H1 (cell line): Measurements from ENCODE around the gene AK2. TPM values are rescaled to one million over a fixed set of nuclear protein-coding genes. Genes with fewer than 3 reads are reported as not detected.

ENCODE experiments used
- CTCF ChIA-PET: fragments of 300-600 bp; sonication (Branson Sonifier 250); formaldehyde crosslinking; loops from one replicate; lab custom pipeline; 2021; ENCODE audit not compliant: partially characterized antibody; lab: Charles Lee
- POLR2A ChIA-PET: fragments of 300-600 bp; sonication (Branson Sonifier 250); formaldehyde crosslinking; loops from one replicate; lab custom pipeline; 2021; ENCODE audit warnings: inconsistent platforms; ENCODE audit not compliant: partially characterized antibody; lab: Charles Lee
- DNase-seq, 2 experiments: peaks; one replicate each; pipeline versions ENCODE4 v3.0.0 to v3.0.0-alpha.2; 2010 to 2022; ENCODE audit warnings: low spot score in 2 of 2, low read depth in 1 of 2, mixed read lengths in 1 of 2
- FAIRE-seq: peaks from 2 replicates; lab custom pipeline; 2011; peaks lifted over from hg19 to GRCh38; lab: Jason Lieb, UNC
- H2AFZ ChIP-seq: 2 replicates; pipeline ENCODE4 v1.8.1; 2012; ENCODE audit warnings: low read length, inconsistent platforms
- H2AK5ac ChIP-seq: 2 replicates; pipeline ENCODE4 v1.6.1; 2013; ENCODE audit warnings: low read depth, low read length
- H2BK120ac ChIP-seq: replicated peaks from 2 replicates; pipeline ENCODE3; 2013; ENCODE audit warnings: low read depth, low read length, inconsistent platforms
- H2BK12ac ChIP-seq: 2 replicates; pipeline ENCODE4 v1.6.1; 2013; ENCODE audit warnings: low read depth, low read length
- H2BK15ac ChIP-seq: 2 replicates; pipeline ENCODE4 v1.6.1; 2013; ENCODE audit warnings: low read length
- H2BK20ac ChIP-seq: 2 replicates; pipeline ENCODE4 v1.6.1; 2013; ENCODE audit warnings: low read length
- H2BK5ac ChIP-seq: 2 replicates; pipeline ENCODE4 v1.6.1; 2013; ENCODE audit warnings: low read depth, low read length
- H3K14ac ChIP-seq: 2 replicates; pipeline ENCODE4 v1.6.1; 2013; ENCODE audit warnings: inconsistent platforms; ENCODE audit not compliant: insufficient read length
- H3K18ac ChIP-seq: 2 replicates; pipeline ENCODE4 v1.6.1; 2013; ENCODE audit warnings: low read length; ENCODE audit errors: extremely low read depth
- H3K23ac ChIP-seq: 2 replicates; pipeline ENCODE4 v1.6.1; 2013; ENCODE audit warnings: inconsistent platforms; ENCODE audit not compliant: insufficient read length
- H3K23me2 ChIP-seq: 2 replicates; pipeline ENCODE4 v1.6.1; 2013; ENCODE audit warnings: low read depth, low read length
- H3K27ac ChIP-seq: 2 replicates; pipeline ENCODE4 v1.6.1; 2011; ENCODE audit warnings: low read depth, low read length, inconsistent platforms
- H3K27me3 ChIP-seq, 4 experiments: replicated peaks in 1 of 4; 1 replicate in 1 of 4; 2 replicates in 3 of 4; pipeline versions ENCODE4 v1.6.1 to v1.8.1; 2011 to 2013; ENCODE audit warnings: low read length in 3 of 4, mild to moderate bottlenecking in 3 of 4, inconsistent platforms in 2 of 4, mixed read lengths in 2 of 4, moderate library complexity in 1 of 4; ENCODE audit not compliant: control insufficient read depth in 3 of 4, insufficient read depth in 3 of 4; ENCODE audit errors: extremely low read depth in 1 of 4
- H3K36me3 ChIP-seq, 4 experiments: 2 replicates each; pipeline versions ENCODE4 v1.6.1 to v1.8.1; 2011 to 2013; ENCODE audit warnings: mild to moderate bottlenecking in 4 of 4, low read length in 3 of 4, moderate library complexity in 2 of 4, control low read depth in 1 of 4, inconsistent platforms in 1 of 4; ENCODE audit not compliant: insufficient read depth in 4 of 4, control insufficient read depth in 2 of 4
- H3K4ac ChIP-seq: replicated peaks from 2 replicates; pipeline ENCODE3; 2013; ENCODE audit warnings: low read length, low read depth, mixed read lengths, inconsistent platforms; ENCODE audit not compliant: insufficient read length
- H3K4me1 ChIP-seq, 4 experiments: replicated peaks in 1 of 4; 1 replicate in 1 of 4; 2 replicates in 3 of 4; pipeline versions ENCODE4 v1.6.1 to v1.8.1; 2011 to 2013; ENCODE audit warnings: low read length in 3 of 4, inconsistent platforms in 2 of 4, mixed read lengths in 1 of 4; ENCODE audit not compliant: insufficient read depth in 4 of 4, control insufficient read depth in 3 of 4
- H3K4me2 ChIP-seq, 2 experiments: 2 replicates each; pipeline versions ENCODE4 v1.6.1 to v1.8.1; 2011 to 2013; ENCODE audit warnings: low read depth in 2 of 2, low read length in 2 of 2, control low read depth in 1 of 2, inconsistent platforms in 1 of 2, mild to moderate bottlenecking in 1 of 2; ENCODE audit not compliant: insufficient read depth in 1 of 2
- H3K4me3 ChIP-seq, 4 experiments: fragments of 200-600, 300-600 bp in 1 of 4; sonication (generic), shearing (Covaris generic), sonication (Bioruptor Twin) in 1 of 4; 2 replicates each; pipeline versions ENCODE4 v1.5.1 to v1.8.1; 2011 to 2016; ENCODE audit warnings: low read length in 4 of 4, low read depth in 3 of 4, control low read depth in 2 of 4, inconsistent platforms in 2 of 4, mild to moderate bottlenecking in 2 of 4, mixed read lengths in 1 of 4, moderate library complexity in 1 of 4; ENCODE audit not compliant: insufficient read depth in 2 of 4; ENCODE audit errors: extremely low read depth in 1 of 4
- H3K56ac ChIP-seq: replicated peaks from 2 replicates; pipeline ENCODE3; 2013; ENCODE audit warnings: low read depth, mild to moderate bottlenecking, mixed read lengths, low read length, inconsistent platforms; ENCODE audit not compliant: insufficient read length
- H3K79me1 ChIP-seq: 2 replicates; pipeline ENCODE4 v1.6.1; 2013; ENCODE audit warnings: low read depth, low read length, control low read depth
- H3K79me2 ChIP-seq, 2 experiments: 2 replicates each; pipeline versions ENCODE4 v1.6.1 to v1.8.1; 2012 to 2013; ENCODE audit warnings: low read length in 2 of 2, mild to moderate bottlenecking in 2 of 2, inconsistent platforms in 1 of 2; ENCODE audit not compliant: insufficient read depth in 2 of 2, control insufficient read depth in 1 of 2
- H3K9ac ChIP-seq, 4 experiments: replicated peaks in 1 of 4; 1 replicate in 1 of 4; 2 replicates in 3 of 4; pipeline versions ENCODE4 v1.6.1 to v1.8.1; 2011 to 2013; ENCODE audit warnings: low read depth in 3 of 4, low read length in 3 of 4, control low read depth in 2 of 4, mild to moderate bottlenecking in 2 of 4, moderate library complexity in 2 of 4, inconsistent platforms in 1 of 4; ENCODE audit errors: extremely low read depth in 1 of 4
- H3K9me3 ChIP-seq, 2 experiments: 2 replicates each; pipeline versions ENCODE4 v1.6.1 to v1.8.1; 2012 to 2013; ENCODE audit warnings: mild to moderate bottlenecking in 2 of 2, moderate library complexity in 2 of 2, control low read depth in 1 of 2, inconsistent platforms in 1 of 2, low read depth in 1 of 2, low read length in 1 of 2, mixed read lengths in 1 of 2; ENCODE audit not compliant: insufficient read depth in 2 of 2
- H4K20me1 ChIP-seq, 2 experiments: replicated peaks in 1 of 2; 2 replicates each; pipeline versions ENCODE3 to v1.8.1; 2011 to 2013; ENCODE audit warnings: inconsistent platforms in 2 of 2, low read length in 2 of 2, mild to moderate bottlenecking in 1 of 2; ENCODE audit not compliant: insufficient read depth in 2 of 2, control insufficient read depth in 1 of 2
- H4K5ac ChIP-seq: 2 replicates; pipeline ENCODE4 v1.6.1; 2013; ENCODE audit warnings: low read length, low read depth, mixed read lengths, inconsistent platforms; ENCODE audit not compliant: insufficient read length
- H4K8ac ChIP-seq: 2 replicates; pipeline ENCODE4 v1.8.0; 2013; ENCODE audit warnings: mild to moderate bottlenecking, moderate library complexity, low read length, inconsistent platforms; ENCODE audit not compliant: insufficient read depth; ENCODE audit errors: extremely low read depth
- H4K91ac ChIP-seq: replicated peaks from 2 replicates; pipeline ENCODE3; 2013; ENCODE audit warnings: low read length, mixed read lengths, inconsistent platforms; ENCODE audit not compliant: insufficient read length
- BCL11A ChIP-seq, 2 experiments: IDR thresholded peaks; one replicate each; pipeline ENCODE4 v1.6.1; 2011; ENCODE audit warnings: low read depth in 2 of 2, low read length in 2 of 2, mild to moderate bottlenecking in 2 of 2
- KDM4A ChIP-seq: IDR thresholded peaks from one replicate; pipeline ENCODE4 v1.7.1; 2012; ENCODE audit warnings: low read depth, mild to moderate bottlenecking, moderate library complexity, low read length, inconsistent platforms; ENCODE audit not compliant: severe bottlenecking
- NRF1 ChIP-seq: IDR thresholded peaks from 2 replicates; pipeline ENCODE4 v1.6.1; 2011; ENCODE audit warnings: mild to moderate bottlenecking, low read depth, low read length, improper control_type of control experiment
- POU5F1 ChIP-seq: IDR thresholded peaks from 2 replicates; pipeline ENCODE4 v1.6.1; 2011; ENCODE audit warnings: low read depth, mild to moderate bottlenecking, low read length, moderate library complexity
- RFX5 ChIP-seq: IDR thresholded peaks from 2 replicates; pipeline ENCODE4 v1.6.1; 2011; ENCODE audit warnings: low read depth, low read length, improper control_type of control experiment, borderline replicate concordance
- SIX5 ChIP-seq: IDR thresholded peaks from 2 replicates; pipeline ENCODE4 v1.6.1; 2011; ENCODE audit warnings: mild to moderate bottlenecking, low read depth, low read length
- TBP ChIP-seq: IDR thresholded peaks from 2 replicates; pipeline ENCODE4 v1.6.1; 2011; ENCODE audit warnings: low read depth, low read length, improper control_type of control experiment
- TCF12 ChIP-seq: IDR thresholded peaks from 2 replicates; pipeline ENCODE4 v1.6.1; 2011; ENCODE audit warnings: low read depth, mild to moderate bottlenecking, low read length
- WGBS, 2 experiments: shearing (Covaris generic) in 1 of 2; methylation state at CpG; one replicate each; pipeline versions ENCODE4 v1.1.6 to v1.1.7; 2013 to 2015; ENCODE audit warnings: low lambda C conversion rate in 2 of 2, mixed read lengths in 2 of 2, inconsistent platforms in 1 of 2, low coverage in 1 of 2, missing lambda C conversion rate in 1 of 2; ENCODE audit not compliant: insufficient replicate concordance in 2 of 2, insufficient coverage in 1 of 2, insufficient read length in 1 of 2; ENCODE audit errors: extremely low coverage in 1 of 2, missing lambda C conversion rate in 1 of 2; 5-methylcytosine and 5-hydroxymethylcytosine counted together
- polyA plus RNA-seq, 7 experiments: library from polyadenylated mRNA; depleted of rRNA in 3 of 7; stranded (reverse) in 5 of 7; unstranded in 2 of 7; fragments of >200 nt in 5 of 7; fragments of 200-250 nt in 2 of 7; gene quantifications; 1 replicate in 5 of 7; 2 replicates in 1 of 7; 4 replicates in 1 of 7; pipeline versions ENCODE4 v1.2.1 to v1.2.3, GENCODE V29; 2011 to 2013; ENCODE audit warnings: missing spikeins in 2 of 7, mixed read lengths in 2 of 7
- total RNA-seq: library from RNA; stranded (reverse); fragmentation: NEBNext Ultra II Directional; extraction: Animal tissue kit (Norgen Biotek cat#: 25700); gene quantifications from 2 replicates; pipeline ENCODE4 v1.2.1, GENCODE V29; 2021
- TF ChIP-seq, protein P1 (sequence below), 3 experiments: IDR thresholded peaks; 1 replicate in 2 of 3; 2 replicates in 1 of 3; pipeline versions ENCODE4 v1.5.1 to v1.6.1; 2011; ENCODE audit warnings: low read length in 3 of 3, mild to moderate bottlenecking in 3 of 3, inconsistent platforms in 2 of 3, low read depth in 1 of 3, moderate library complexity in 1 of 3; ENCODE audit not compliant: insufficient read depth in 1 of 3; ENCODE audit errors: control extremely low read depth in 1 of 3

The AK2 gene
- total and polyA plus RNA-seq, 2 of the 8 experiments (the other 6 are each of a cell fraction or from before 2014, with no cell fraction given) = 92.3 to 137 TPM

DNA sequence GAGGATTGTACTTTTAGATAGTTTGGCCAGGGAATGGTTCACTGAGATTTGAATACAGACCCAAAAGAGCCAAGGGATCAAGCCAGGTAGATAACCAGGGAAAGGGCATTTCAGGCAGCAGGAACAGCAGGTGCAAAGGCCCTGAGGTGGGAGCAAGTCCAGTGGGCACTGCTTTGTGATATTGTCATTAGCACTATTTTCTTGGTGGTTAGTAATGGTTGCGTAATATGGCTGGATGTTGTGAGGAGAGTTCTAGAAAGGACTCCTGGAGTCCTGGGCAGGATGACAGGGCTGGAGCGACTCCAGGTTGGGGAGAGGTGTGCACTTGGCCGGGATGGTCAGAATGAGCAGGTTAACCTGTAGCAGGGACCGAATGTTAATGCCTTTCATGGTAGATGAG is 48.6 kb upstream of the AK2 start:
- CTCF ChIA-PET = interaction anchor here (0.9 to 8.4 kb wide), 16 partner anchors 10 to 213 kb away, joined by 3 to 77 read pairs (median 6); partner anchors contain the start of gene RNF19B
- H3K56ac ChIP-seq = no peak overlapping the region
- WGBS, 2 experiments = 84% methylated on average over 4 of the region's 4 CpGs; no CpG with 5 or more reads in 1 of the 2 experiments
- TF ChIP-seq NRF1 (no peak), TBP (no peak), POU5F1 (no peak), SIX5 (no peak), BCL11A (IDR thresholded peaks at IDR 0.05; ENCODE audit: low read depth in 2 of 2, low read length in 2 of 2) (no peak), RFX5 (no peak), KDM4A (no peak), TCF12 (no peak)
- TF ChIP-seq, protein P1, sequence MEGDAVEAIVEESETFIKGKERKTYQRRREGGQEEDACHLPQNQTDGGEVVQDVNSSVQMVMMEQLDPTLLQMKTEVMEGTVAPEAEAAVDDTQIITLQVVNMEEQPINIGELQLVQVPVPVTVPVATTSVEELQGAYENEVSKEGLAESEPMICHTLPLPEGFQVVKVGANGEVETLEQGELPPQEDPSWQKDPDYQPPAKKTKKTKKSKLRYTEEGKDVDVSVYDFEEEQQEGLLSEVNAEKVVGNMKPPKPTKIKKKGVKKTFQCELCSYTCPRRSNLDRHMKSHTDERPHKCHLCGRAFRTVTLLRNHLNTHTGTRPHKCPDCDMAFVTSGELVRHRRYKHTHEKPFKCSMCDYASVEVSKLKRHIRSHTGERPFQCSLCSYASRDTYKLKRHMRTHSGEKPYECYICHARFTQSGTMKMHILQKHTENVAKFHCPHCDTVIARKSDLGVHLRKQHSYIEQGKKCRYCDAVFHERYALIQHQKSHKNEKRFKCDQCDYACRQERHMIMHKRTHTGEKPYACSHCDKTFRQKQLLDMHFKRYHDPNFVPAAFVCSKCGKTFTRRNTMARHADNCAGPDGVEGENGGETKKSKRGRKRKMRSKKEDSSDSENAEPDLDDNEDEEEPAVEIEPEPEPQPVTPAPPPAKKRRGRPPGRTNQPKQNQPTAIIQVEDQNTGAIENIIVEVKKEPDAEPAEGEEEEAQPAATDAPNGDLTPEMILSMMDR (IDR thresholded peaks at IDR 0.05; ENCODE audit: control extremely low read depth in 1 of 3, insufficient read depth in 1 of 3, low read depth in 1 of 3, low read length in 3 of 3) = no peak

More for the DNA sequence above, 48.6 kb upstream of the AK2 start:
- DNase-seq (no peak), FAIRE-seq (no peak)
- Histone ChIP-seq H4K8ac (no peak overlapping the region), H3K4me1 (peaks cover 0 to 5% (median 4%) of the 10 kb centered on the region in 4 experiments; a peak in 4 of 7 replicates), H3K36me3 (no peaks in the 10 kb centered on the region), H3K4me3 (no peak overlapping the region), H3K27ac (no peak overlapping the region), H2AFZ (no peak overlapping the region), H3K23me2 (peaks cover 8% of the 10 kb centered on the region), H2BK15ac (no peak overlapping the region), H3K4ac (no peak overlapping the region), H3K18ac (no peak overlapping the region), H2BK120ac (no peak overlapping the region), H2BK20ac (no peak overlapping the region), H2BK5ac (no peak overlapping the region), H3K9me3 (no peaks in the 10 kb centered on the region), H3K27me3 (peaks cover 10 to 46% (median 35%) of the 10 kb centered on the region in 4 experiments), H3K79me2 (no peaks in the 10 kb centered on the region), H3K14ac (no peak overlapping the region), H3K23ac (no peak overlapping the region), H2AK5ac (no peak overlapping the region), H4K20me1 (no peaks in the 10 kb centered on the region), H4K5ac (no peak overlapping the region), H3K79me1 (no peaks in the 10 kb centered on the region), H3K9ac (no peak overlapping the region), H3K4me2 (no peak overlapping the region), H4K91ac (no peak overlapping the region), H2BK12ac (no peak overlapping the region)
- POLR2A ChIA-PET = interaction anchor here (1.1 kb wide), 1 partner anchor 121 kb away, joined by 3 read pairs; the partner anchor contains the start of gene RNF19B
